Breast epithelium (tissue), 3 donors: ENCODE measurements around the gene PGP.

ENCODE experiments used
- CTCF ChIP-seq, 3 donors: fragments of 450-650 bp; IDR thresholded peaks; one replicate each; pipeline ENCODE4 v1.5.1; 2016 to 2017; ENCODE audit warnings: antibody characterized with exemption in 3 of 3, mild to moderate bottlenecking in 3 of 3, moderate library complexity in 3 of 3
- POLR2AphosphoS5 ChIP-seq, 3 donors: sonication (generic); formaldehyde crosslinking; IDR thresholded peaks; one replicate each; pipeline ENCODE4 v1.6.1; 2017; ENCODE audit warnings: antibody characterized with exemption in 3 of 3

DNA sequence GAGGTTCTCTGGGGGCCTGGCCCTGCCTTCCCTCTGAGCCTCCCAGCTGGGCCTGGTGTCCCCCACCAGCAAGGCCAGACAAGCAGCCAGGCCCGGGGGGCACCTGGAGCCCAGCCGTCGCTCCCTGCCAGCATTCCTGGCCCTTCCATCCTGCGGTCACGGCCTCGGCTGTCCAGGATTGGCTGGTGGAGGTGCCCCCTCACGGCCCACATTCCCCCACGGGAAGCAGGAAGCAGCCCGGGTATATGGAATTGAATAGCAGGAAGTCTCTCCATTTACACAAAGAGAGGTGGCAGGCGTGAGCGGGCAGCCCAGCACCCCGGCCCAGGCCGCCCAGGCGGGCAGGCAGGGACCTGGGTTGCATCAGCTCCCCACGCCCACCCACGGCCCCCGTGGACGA, 44.6 kb downstream of the PGP start:
- TF ChIP-seq POLR2AphosphoS5 (IDR thresholded peaks at IDR 0.05) (no peak), CTCF (IDR thresholded peaks at IDR 0.05) (no peak)
